IPS-18c (cell line): ENCODE measurements around the gene POLL.

Source experiments
- H3K4me3 ChIP-seq: 2 replicates; pipeline ENCODE4 v1.7.0; 2013; ENCODE audit warnings: low read depth, mild to moderate bottlenecking, low read length, moderate library complexity; ENCODE audit not compliant: insufficient read depth
- H3K9me3 ChIP-seq: one replicate; pipeline ENCODE4 v1.6.1; 2013; ENCODE audit warnings: mild to moderate bottlenecking, low read length, moderate library complexity; ENCODE audit not compliant: control insufficient read depth, insufficient read depth

POLL gene

DNA sequence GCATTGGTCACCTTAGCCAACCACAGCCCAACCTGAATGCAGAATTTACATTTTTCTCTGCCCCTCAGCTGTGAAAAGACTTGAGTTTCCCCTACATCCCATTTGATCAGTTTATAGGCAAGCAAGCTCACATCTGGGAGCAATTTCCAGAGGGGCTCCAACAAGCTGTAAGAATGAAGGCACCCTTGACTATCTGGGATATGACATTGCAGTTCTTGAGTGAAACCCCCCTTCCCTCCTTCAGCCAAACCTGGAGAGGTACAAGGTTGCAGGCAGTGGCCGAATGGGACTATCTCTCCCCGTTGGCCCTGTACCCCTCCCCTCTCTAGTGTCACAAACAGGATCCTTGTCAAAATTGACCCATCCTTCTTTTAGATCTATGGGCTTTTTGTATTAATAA, 30.5 kb downstream of the POLL start:
- Histone ChIP-seq H3K9me3 (no peaks in the 10 kb centered on the region), H3K4me3 (no peak overlapping the region)

DNA sequence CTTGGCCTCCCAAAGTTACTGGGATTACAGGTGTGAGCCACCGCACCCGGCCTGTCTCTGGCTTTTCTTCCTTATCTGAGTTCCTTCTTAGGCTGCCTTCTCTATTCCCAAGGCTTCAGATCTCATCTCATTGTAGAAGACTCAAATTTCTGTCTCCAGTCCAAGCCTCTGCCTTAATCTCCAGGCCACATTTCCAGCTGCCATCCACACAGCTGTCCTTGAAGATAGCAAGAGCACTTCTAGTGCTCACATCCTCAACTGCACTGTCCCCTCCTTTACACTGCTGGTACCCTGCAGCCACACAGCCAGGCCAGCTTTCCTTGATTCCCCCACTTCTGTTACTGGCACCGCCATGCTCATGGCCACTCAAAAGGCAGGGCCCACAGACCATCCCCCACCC, 35.6 kb downstream of the POLL start:
- Histone ChIP-seq H3K9me3 (no peaks in the 10 kb centered on the region), H3K4me3 (no peak overlapping the region)

DNA sequence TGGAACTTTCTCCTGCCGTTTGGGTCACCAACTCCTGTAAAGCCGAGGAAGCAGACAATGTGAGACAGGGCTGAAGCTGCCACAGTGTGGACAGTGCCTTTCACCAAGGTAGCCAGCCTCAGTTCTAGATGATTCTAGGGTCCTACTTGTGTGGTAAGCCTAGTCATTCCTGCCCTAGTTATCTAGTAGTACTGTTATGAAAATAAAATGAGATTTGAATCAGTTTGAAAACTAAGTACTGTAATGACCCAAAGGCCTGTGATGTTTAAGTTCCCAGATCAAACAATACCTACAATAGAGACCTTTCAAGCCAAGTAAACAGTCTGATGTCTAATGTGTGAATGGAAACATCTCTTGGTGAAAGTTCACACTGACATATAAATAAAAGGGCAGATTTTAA, 37.1 kb downstream of the POLL start:
- H3K4me3 ChIP-seq: no peak overlapping the region
- no peaks in the 10 kb centered on the region for H3K9me3 ChIP-seq

DNA sequence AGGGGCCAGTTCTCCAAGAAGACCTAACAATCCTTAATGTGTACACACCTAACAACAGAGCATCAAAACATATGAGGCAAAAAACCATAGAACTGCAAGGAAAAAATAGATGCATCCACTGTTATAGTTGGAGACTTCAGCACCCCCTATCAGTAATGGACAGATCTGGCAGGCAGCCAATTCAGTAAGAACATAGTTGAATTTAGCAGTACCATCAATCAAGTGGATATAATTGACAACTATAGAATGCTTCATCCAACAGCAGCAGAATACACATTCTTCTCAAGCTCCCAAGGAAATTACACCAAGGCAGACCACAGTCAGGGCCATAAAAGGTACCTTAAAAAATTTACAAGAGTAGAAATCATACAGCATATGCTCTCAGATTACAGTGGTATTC, 42.2 kb downstream of the POLL start:
- Histone ChIP-seq H3K9me3 (no peaks in the 10 kb centered on the region), H3K4me3 (no peak overlapping the region)

DNA sequence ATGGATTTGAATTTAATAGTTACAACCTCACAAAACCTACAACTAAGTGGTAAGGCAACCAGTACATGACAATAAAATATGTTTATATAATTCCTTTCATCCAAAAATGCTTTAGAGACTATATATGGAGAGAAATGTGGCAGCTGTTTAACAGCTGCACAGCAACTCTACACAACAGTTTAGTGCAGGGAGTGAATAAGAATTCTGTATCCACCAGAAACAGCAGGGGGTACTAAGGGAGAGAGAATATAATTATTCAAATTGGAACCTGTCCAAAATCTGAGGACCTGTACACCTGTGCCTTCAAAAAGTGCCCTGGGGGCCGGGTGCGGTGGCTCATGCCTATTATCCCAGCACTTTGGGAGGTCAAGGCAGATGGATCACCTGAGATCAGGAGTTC, 49.6 kb downstream of the POLL start:
- Histone ChIP-seq H3K4me3 (no peak overlapping the region), H3K9me3 (no peaks in the 10 kb centered on the region)

DNA sequence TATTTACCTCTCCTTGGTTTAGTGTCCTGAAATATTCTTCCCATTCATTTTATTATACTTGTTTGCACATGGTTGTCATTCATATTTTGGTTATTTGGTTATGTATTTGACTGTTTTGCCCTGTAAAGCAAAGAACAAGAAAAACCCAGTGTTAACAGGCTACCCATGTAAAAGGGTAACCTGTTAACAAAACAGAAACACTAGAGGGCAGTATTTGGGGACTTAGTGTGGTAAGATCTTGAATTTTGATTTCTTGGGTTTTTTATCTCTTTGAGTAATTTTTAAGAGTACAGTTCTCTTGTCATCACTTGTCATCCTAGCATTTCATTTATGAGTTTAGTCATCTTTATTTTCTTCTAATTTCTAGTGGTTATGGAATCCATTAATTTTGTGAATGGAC, 51.3 kb downstream of the POLL start:
- H3K9me3 ChIP-seq: no peaks in the 10 kb centered on the region
- no peak overlapping the region for H3K4me3 ChIP-seq

DNA sequence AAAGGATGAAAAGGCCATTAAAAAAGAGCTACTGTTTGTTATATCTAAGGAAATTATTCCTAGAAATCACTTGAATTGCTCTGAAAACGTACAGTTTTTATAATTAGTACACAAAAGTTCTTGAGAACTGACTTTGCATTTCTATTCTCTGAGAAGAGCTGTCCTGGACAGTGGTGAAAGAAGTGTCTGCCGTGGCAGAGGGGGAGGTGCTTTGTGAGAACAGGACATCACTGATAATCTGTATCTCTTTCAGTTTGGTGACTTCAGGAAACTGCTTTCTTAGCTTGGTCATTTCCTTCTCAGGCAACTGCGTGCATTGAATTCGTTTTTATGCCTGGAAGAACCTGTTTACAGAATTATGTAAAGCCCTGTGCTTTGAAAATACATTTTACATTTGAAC, 52.1 kb downstream of the POLL start:
- no peak overlapping the region for H3K4me3 ChIP-seq

DNA sequence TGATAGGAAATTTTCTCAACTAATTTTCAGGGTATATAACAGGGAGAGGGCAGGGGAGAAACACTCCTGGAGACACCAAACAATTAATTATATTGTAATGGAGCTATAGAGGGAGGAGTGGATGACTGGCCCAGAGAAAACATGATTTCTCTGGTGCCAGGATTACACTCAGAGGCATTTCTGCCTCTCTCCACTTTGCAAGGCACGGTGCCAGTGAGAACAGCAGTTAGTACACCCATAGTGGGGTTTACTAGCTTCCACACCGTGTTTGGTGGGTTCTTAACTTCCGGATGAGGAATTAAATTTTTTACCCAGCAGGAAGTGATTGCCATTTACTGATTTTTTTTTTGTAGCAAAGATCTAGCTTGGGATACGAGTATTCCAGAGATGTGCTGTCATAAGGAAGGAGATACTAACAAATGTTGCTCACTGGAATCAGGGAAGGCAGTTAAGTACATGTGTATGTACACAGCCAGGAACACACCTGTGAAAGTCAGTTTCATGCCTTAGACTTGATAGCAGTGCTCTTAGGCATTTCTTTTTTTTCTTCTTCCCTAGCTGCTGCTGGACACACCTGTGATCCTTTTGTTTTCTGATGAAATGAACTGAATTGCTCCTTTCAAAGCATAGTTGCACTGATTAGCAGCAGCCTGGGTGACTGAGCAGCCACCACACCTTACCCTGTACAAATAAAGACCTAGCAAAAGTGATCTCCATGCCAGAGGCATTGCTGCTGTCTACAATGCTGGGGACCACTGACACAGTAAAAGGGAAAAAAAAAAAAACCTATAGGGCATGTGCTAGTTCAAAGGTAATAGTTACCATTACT, 58.1 kb downstream of the POLL start:
- H3K9me3 ChIP-seq: no peaks in the 10 kb centered on the region
- no peak overlapping the region for H3K4me3 ChIP-seq

More for the DNA sequence above, 52.1 kb downstream of the POLL start:
- no peaks in the 10 kb centered on the region for H3K9me3 ChIP-seq

DNA sequence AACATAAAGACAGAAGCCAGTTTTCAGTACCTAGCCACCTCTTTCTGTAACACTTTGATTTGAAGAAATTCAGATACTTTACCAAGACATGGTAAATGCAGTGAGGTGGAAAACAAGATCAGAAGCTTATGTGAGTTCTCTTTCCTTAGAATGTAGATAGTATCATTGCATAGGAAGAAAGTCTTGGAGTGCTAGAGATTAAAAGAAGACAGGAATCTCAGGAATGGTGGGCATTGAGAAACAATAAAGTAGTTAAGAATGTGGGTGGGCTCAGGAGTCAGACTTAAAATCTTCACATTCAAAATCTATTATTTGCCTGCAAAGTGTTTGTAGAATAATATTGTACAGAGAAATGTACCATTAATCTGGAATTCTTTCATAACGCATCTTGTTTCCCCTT, 58.9 kb downstream of the POLL start:
- no peak overlapping the region for H3K4me3 ChIP-seq
- H3K9me3 ChIP-seq: no peaks in the 10 kb centered on the region
